B cell (primary cell): ENCODE data around the gene RCAN3.

Experiments
- EZH2 ChIP-seq: IDR thresholded peaks from 2 replicates; pipeline ENCODE4 v1.6.1; 2012; ENCODE audit warnings: borderline replicate concordance, low read depth, mild to moderate bottlenecking, moderate library complexity, low read length; ENCODE audit not compliant: insufficient read depth, poor library complexity, severe bottlenecking
- TF ChIP-seq, protein P1 (sequence below): fragments of 200-600 bp; IDR thresholded peaks from one replicate; pipeline ENCODE4 v1.8.0; 2022; ENCODE audit warnings: antibody characterized with exemption, mild to moderate bottlenecking

DNA sequence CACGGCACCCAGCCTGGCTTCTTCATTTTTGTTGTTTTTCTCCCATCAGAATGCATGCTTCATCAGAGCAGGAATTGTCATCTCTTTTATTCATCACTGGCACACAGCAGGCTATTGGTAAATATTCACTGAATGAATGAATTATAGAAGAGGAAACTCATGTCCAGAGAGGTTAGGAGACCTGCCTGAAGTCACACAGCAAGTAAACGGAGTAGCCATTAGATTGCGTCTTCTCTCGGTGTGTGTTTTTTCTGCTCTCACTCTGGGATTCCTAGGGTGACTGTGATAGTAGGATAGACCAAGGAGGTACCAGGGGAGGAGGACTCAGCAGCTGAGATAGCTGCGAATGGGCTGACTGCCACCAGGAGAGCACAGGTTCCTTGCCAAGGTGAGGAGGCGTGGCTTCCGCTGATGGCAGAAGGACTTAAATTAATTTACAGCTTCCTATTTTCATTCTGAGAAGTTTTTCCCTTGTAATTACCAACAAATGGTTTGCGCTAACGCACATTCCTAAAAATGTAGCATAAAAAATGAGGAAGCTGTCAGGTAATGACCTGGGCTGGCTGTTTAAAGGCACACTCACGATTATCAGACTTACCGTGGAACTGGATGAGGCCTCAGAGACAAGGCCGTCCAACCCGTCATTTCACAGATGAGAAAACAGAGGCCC, 48.8 kb downstream of the RCAN3 start:
- TF ChIP-seq, protein P1, sequence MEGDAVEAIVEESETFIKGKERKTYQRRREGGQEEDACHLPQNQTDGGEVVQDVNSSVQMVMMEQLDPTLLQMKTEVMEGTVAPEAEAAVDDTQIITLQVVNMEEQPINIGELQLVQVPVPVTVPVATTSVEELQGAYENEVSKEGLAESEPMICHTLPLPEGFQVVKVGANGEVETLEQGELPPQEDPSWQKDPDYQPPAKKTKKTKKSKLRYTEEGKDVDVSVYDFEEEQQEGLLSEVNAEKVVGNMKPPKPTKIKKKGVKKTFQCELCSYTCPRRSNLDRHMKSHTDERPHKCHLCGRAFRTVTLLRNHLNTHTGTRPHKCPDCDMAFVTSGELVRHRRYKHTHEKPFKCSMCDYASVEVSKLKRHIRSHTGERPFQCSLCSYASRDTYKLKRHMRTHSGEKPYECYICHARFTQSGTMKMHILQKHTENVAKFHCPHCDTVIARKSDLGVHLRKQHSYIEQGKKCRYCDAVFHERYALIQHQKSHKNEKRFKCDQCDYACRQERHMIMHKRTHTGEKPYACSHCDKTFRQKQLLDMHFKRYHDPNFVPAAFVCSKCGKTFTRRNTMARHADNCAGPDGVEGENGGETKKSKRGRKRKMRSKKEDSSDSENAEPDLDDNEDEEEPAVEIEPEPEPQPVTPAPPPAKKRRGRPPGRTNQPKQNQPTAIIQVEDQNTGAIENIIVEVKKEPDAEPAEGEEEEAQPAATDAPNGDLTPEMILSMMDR: no peak
- no peak for TF ChIP-seq EZH2
